A549 treated with ZK216348 at 1 μM for 4 hours (cell line): ENCODE measurements around the gene HMGCL. TPM values are rescaled to one million over a fixed set of nuclear protein-coding genes. Genes with fewer than 3 reads are reported as not detected.

Experiments used
- total RNA-seq: library from RNA; stranded (reverse); fragments of 200-300 nt; extraction: Qiagen RNA extraction; gene quantifications from 5 replicates; pipeline ENCODE4 v1.2.3, GENCODE V29; 2022; ENCODE audit warnings: low read depth

The HMGCL gene
- total RNA-seq: 11.5 to 13.9 TPM (median 13.2 TPM) in 5 replicates

DNA sequence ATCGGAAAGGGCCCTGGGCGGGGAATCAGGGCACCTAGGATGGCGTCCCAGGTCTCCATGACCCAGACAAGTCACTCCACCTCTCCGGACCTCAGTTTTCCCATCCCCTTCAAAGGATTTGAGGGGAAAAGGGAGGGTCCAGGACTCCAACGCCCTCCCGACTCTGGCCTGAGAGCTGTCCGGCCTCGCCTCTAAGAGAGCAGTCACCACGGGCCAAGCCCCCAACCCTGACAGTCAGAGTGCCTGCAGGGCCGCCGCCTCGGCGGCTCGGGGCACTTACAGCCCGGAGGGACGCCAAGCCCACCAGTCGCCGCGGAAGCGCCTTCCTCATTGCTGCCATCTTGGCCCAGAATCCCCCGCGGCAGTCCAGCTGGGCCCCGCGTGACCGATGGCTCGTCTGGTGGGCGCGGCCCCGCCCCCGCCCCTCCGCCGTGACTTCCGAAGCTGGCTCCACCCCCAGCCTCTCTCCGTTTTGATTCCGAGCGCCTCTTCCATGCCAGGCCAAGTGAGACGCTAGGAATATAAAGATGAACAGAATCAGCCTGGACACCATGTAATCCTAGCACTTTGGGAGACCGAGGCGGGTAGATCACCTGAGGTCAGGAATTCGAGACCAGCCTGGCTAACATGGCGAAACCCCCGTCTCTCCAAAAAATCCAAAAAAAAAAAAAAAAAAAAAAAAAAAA lies at the start of gene HMGCL:
TSS of gene HMGCL (minus strand) at position 354 of the 686 bp plus-strand sequence. CDS start at position 340, 14 bp downstream.

DNA sequence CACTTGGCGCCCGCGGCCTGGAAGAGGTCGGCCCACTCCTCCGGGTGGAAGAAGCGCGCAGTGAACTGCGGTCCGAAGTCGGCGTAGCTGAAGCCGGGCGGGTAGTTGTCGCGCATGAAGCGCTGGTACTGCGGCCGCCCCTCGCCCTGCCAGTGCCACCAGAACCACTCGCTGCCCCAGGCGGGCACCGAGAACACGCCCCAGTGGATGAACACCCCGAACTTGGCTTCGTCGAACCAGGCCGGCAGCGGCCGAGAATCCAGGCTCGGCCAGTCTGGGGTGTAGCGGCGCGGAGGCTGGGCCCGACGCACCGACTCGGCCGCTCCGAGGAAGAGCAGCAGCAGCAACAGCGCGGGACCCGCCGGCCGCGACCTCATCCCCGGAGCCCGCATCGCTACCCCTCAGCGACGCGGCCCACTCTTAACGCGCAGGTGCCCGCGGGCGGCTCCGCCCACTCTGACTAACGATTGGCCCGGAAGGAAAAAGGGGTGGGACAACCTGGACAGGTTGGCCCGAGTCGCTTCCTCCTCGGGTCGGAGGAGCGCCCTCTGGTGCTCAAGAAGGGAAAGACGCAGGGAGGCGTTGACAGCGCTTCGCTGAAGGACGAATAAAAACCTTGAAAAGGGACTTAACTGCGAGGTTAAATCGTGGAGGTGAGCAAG lies 42.8 kb upstream of the HMGCL start, which contains the start of gene FUCA1:
TSS of gene FUCA1 (minus strand) at position 396 of the 662 bp plus-strand sequence. CDS start at position 392, 4 bp downstream.

GRCh38 chr1:23800400-23801337 lies 24.6 kb downstream of the HMGCL start, which contains the start of gene GALE:
Gene GALE, minus strand, starts transcription at chr1:23800754. Its CDS starts 1,747 bp downstream, at chr1:23799007.

DNA sequence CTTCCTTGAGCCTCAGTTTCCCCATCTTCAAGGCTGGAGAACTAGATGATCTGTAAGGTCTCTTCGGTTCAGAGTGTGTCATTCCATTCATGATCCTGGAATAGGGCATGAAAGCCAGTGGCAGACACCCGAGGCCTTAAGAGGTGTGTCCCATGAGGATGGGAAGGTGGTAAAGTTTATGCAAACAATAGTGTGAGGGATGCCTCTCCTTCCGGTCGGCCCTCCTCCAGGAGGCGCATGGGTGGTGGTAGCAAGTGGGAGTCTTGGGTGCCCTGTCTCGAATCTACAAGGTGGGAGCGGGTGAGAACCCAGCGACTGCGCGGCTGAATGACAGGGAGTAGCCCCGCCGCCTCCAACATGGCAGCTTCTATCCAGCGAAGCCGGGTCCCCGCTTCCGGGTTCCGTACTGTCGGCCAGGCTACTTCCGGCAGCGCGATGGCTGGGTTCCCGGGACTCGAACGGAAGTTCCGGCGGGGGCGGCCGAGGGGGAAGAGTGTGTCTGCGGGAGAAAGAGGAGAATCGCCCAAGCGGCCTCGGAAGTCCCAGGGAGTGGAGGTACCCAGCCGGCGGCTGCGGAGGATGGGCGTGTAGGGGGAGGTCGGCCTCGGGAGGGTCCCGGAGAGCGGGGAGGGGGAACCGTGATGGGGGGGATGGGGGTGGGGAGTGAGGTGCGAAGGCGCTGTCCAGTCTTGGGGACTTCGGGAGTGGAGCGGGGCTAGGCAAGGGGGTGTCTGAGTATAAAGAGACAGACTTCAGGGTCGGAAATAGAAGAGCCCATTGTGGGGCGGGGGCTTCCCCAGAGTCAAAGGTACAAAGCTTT lies 34.3 kb downstream of the HMGCL start, which contains the start of gene LYPLA2:
TSS of gene LYPLA2 (plus strand) at position 450 of the 820 bp plus-strand sequence. CDS start 1,538 bp downstream, outside the sequence.

GRCh38 chr1:23777979-23778814 lies 47.0 kb downstream of the HMGCL start, which contains the start of gene PITHD1:
Gene PITHD1, plus strand, starts transcription at chr1:23778418. Its CDS starts 98 bp downstream, at chr1:23778516.

Other genes with a start within 250 kb of the HMGCL start
- 1,347 to 1,706 TPM (median 1,388 TPM) in 5 replicates for gene RPL11, start 133.6 kb downstream of the HMGCL start, total RNA-seq
- 26.2 to 30.9 TPM (median 29.8 TPM) in 5 replicates for gene ELOA, start 82.0 kb downstream of the HMGCL start, total RNA-seq
- 32.1 to 36.3 TPM (median 34.7 TPM) in 5 replicates for gene PITHD1, start 47.0 kb downstream of the HMGCL start, total RNA-seq
- 46.7 to 62.0 TPM (median 56.5 TPM) in 5 replicates for gene LYPLA2, start 34.3 kb downstream of the HMGCL start, total RNA-seq
- gene GALE, start 24.7 kb downstream of the HMGCL start, total RNA-seq: 64.6 to 71.1 TPM (median 69.7 TPM) in 5 replicates
- gene FUCA1, start 42.9 kb upstream of the HMGCL start, total RNA-seq: 7.8 to 10.6 TPM (median 10.1 TPM) in 5 replicates
- not detected in 5 replicates for gene CNR2, start 87.9 kb upstream of the HMGCL start, total RNA-seq
- gene PNRC2, start 134.4 kb upstream of the HMGCL start, total RNA-seq: 33.3 to 43.8 TPM (median 41.5 TPM) in 5 replicates
- gene SRSF10, start 154.9 kb upstream of the HMGCL start, total RNA-seq: 70.2 to 112 TPM (median 95.3 TPM) in 5 replicates